Right lobe of liver (tissue), 4 donors: Measurements from ENCODE around the gene HPCAL4.

Source experiments
- POLR2A ChIP-seq: fragments of 450-650 bp; IDR thresholded peaks from one replicate; pipeline ENCODE4 v1.6.1; 2017; ENCODE audit warnings: antibody characterized with exemption, mild to moderate bottlenecking
- TF ChIP-seq, protein P1 (sequence below), 4 donors: fragments of 200-600 bp in 3 of 4; fragments of 450-650 bp in 1 of 4; IDR thresholded peaks; one replicate each; pipeline versions ENCODE4 v1.5.1 to v1.8.0; 2016 to 2022; ENCODE audit warnings: antibody characterized with exemption in 4 of 4, mild to moderate bottlenecking in 2 of 4
- donor health status: DM: no; HTN: no; CAD: no.
- donor health status: DM: no; HTN: no; CAD: no.
- donor health status: DM: no; HTN: yes; CAD: no.

DNA sequence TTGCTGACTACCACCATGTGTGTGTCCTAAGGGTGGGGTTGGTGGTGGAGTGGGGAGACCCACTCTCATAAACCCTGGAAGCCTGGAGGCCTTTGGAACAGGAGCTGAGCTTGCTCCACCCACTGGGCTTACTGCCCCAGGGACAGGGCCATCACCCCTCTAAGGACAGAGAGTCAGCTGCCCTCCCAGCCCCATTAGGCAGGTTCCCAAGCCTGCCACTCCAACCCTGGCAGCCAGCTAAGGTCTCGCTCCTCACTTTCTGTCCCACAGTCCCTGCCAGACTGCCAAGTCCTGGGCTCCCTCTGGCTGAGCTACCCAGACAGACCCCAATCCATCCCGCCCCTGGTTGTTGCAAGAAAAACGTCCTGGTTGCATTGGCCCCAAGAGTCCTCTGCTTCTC, 23.1 kb downstream of the HPCAL4 start:
- TF ChIP-seq, protein P1, sequence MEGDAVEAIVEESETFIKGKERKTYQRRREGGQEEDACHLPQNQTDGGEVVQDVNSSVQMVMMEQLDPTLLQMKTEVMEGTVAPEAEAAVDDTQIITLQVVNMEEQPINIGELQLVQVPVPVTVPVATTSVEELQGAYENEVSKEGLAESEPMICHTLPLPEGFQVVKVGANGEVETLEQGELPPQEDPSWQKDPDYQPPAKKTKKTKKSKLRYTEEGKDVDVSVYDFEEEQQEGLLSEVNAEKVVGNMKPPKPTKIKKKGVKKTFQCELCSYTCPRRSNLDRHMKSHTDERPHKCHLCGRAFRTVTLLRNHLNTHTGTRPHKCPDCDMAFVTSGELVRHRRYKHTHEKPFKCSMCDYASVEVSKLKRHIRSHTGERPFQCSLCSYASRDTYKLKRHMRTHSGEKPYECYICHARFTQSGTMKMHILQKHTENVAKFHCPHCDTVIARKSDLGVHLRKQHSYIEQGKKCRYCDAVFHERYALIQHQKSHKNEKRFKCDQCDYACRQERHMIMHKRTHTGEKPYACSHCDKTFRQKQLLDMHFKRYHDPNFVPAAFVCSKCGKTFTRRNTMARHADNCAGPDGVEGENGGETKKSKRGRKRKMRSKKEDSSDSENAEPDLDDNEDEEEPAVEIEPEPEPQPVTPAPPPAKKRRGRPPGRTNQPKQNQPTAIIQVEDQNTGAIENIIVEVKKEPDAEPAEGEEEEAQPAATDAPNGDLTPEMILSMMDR (IDR thresholded peaks at IDR 0.05): no peak
- TF ChIP-seq POLR2A: no peak
